Measurements from ENCODE around the gene TMEM14A. TPM values are rescaled to one million over a fixed set of nuclear protein-coding genes. Genes with fewer than 3 reads are reported as not detected.

Gene TMEM14A, protein sequence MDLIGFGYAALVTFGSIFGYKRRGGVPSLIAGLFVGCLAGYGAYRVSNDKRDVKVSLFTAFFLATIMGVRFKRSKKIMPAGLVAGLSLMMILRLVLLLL
- 48.9 and 50.5 TPM in 2 replicates for total RNA-seq (2014; rRNA removed; shearing (Covaris generic))
- 52.0 and 62.4 TPM in 2 replicates for polyA plus RNA-seq (2015; cell fraction: cytosol; rRNA removed)
- polyA plus RNA-seq (2015; cell fraction: nucleus; rRNA removed), result 21.6 and 28.8 TPM in 2 replicates

DNA sequence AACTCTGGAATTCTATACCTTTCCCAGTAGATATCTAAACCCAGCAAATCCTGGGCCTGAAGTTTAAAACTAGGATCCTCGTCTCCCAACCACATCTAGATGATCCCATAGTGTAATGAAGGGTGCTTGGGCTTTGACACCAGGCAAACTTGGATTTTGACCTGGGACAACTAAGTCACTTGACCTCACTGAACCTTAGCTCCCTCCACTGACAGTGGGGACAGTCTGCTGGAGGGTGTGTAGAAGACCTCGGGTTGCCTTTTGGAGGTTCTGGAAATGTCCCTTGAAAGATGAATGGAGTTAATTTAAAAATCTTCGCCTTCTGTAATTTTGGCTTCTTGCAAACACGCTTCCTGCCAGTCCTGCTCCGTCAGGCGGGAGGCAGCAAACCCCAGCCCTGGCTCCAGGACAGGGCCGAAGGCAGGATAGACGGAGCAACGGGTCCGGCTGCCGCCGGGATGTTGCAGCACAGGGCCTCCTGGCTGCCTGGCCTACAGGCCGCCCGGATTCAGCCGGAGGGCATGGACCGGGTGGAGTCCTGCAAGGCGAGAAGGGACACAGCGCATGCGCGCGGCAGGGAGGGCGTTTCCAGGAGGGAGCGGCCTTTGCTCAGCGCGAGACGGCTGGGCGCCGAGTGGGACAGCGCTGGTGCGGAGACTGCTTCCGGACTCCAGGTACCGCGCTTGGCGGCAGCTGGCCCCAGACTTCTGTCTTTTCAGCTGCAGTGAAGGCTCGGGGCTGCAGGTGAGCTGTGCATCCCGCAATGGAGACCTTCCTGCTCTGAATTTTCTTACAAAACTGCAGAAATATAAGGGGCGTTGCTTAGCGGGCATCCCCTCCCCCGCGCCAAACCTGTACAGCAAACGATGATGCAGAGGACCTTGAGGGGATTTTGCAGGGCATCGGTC is at the start of gene TMEM14A:
TSS of gene TMEM14A (plus strand) at position 612 of the 908 bp plus-strand sequence. CDS start 5,990 bp downstream, outside the sequence.
- DNase-seq (ENCODE audit: low read depth), result peak; percentile 88

DNA sequence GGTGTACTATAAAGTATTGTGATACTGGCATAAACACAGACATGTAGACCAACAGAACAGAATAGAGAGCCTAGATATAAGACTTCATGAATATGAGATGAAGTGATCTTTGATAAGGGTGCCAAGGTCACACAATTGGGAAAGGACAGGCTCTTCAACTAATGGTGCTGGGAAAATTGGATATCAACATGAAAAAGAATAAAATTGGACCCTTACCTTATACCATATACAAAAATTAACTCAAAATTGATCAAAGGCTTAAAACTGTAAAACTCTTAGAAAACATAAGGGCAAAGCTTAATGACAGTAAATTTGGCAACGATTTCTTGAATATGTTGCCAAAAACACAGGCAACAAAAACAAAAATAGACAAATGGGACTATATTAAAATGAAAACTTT is 49.3 kb upstream of the TMEM14A start:
- DNase-seq (ENCODE audit: low read depth), result no peak

DNA sequence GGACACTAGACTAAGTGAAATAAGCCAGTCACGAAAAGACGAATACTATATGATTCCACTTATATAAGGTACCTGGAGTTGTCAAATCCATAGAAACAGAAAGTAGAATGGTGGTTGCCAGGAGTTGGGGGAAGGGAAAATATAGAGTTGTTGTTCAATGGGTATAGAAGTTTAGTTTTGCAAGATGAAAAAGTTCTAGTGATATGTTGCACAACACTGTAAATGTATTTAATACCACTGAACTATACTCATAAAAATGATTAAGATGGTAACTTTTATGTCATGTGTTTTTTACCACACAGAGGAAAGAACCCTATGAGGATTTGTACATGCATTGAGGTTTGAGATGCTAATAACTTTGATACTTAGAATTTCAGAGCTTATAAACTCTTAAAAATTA is 48.1 kb upstream of the TMEM14A start:
- no peak for DNase-seq (ENCODE audit: low read depth)

DNA sequence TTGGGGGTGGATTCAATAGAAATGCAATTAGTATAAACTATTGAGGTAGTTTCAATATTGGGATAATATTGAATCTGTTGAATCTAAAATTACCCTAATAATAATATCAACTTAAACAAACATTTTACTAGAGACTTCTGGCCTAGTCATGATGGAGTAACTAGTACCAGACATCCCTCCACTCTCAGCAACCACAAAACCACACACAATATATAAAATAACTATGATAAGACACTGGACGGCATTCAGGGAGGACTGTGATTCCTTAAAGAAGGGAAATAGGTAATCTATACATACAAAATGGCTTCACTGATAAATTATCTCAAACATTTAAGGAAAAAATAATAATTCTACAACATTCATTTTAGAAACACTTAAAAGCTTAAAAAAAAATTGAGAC is 38.9 kb upstream of the TMEM14A start:
- no peak for DNase-seq (ENCODE audit: low read depth)

DNA sequence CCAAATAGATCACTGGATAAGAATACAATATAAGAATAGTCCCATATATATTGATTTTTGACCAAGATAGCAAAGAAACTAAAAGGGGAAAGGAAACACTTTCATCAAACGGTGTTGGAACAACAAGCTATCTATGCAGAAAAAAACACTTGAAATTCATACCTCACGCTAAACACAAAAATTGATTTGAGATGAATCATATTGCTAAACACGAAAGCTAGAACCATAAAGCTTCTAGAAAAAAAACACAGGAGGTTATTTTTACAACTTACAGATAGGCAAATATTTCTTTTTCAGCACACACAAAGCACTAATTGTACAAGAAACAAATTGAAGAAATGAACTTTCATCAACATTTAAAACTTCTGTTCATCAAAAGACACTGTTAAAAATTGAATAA is 36.7 kb upstream of the TMEM14A start:
- DNase-seq (ENCODE audit: low read depth), result no peak

DNA sequence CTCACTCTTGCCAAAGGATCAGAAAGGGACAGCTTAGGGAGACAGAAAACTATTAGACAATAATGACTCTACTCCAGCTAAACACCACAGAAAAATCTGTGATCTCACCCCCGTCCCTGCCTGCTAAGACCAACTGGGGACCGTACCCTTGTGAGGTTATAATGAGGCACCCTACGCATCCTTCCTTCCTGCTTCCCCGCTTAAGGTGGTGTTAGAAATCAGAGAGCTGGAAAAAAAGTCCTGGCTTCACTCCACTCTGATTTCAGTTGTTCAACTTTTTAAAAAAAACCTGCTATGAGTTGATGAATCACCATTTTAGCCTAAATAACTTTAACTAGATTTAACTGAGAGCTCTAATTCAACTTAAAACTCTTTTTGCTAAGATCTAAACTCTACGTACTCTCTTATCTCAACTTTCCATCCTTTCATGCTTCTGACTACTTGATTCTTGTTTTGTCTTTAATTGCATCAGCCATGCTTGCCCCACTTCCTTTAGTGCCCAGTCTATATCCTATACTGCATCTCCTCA is 35.8 kb upstream of the TMEM14A start:
- no peak for DNase-seq (ENCODE audit: low read depth)

DNA sequence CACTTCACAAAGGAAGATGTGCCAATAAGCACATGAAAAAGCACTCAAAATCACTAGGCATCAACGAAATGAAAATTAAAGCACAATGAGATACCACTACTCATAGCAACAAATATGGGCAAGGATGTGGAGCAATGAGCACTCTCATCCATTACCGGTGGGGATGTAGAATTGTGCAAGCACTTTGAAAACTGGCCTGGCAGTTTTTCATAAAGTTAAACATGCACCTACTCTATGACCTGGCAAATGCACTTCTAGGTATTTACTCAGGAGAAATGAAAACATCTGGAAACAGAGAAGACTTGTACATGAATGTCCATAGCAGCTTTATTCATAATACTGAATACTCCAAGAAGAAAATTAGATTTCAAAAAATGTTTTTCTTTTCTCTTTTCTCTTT is 34.1 kb upstream of the TMEM14A start:
- no peak for DNase-seq (ENCODE audit: low read depth)

DNA sequence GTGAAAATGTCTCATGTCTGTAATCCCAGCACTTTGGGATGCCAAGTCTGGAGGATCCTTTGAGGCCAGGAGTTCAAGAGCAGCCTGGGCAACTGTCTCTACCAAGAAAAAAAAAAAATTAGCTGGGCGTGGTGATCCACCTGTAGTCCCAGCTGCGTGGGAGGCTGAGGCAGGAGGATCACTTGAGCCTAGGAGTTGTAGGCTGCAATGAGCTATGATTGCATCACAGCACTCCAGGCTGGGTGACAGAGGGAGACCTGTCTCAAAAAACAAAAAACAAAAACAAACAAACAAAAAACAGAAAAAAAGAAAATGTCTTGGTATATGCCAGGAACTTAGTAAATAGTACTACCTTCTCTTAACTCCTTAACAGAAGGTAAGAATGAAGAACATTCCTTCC is 31.4 kb upstream of the TMEM14A start:
- no peak for DNase-seq (ENCODE audit: low read depth)

DNA sequence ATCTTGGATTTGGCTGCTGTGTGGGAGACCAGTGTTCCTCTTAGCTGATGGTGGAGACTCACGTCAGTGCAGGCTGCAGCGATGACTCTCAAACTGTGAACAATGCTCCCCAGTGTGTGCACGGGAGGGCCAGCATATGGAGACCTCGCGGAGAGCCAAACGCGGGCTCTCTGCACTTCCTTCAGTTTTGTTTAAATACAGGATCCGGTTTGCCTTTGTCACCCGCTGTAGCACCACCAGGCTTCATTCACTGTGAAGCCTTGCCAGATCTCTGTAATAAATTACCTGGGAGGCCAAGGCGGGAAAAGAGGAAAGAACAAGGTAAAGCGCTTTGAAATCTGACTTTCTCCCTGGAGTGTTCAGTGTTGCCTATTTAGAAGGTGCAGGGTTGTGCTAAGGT is 30.7 kb upstream of the TMEM14A start:
- DNase-seq (ENCODE audit: low read depth), result peak; percentile 24

DNA sequence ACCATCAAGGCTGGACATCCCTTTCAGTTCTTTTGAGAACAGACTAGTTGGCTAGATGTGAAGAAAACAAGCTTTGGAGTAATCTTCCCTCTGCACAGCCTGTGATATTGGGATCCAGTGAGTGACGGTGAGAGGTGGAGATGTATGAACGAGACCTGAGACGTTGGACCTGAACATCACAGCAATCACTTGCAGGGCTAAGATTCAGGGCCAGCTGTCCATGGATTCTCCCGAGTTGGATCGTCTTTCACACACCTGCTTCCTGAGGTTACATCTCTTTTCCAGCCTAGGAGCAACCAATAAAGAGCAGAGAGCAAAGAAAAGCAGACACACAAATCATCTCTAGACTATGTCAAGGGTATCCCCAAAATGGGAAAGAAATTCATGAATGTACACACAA is 30.0 kb upstream of the TMEM14A start:
- no peak for DNase-seq (ENCODE audit: low read depth)

DNA sequence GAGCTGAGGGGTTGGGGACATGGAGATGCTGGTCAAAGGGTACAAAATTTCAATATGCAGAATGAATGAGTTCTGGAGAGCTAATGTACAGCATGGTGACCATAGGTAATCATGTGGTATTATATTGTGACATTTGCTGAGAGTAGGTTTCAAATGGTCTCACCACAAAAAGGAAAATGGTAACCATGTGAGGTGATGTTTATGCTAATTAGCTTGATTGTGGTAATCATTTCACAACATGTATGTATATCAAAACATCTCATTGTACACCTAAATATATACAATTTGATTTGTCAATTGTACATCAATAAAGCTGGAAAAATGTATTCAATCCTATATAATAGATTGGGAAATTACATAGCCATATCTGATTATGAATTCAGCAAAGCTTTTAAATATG is 29.5 kb upstream of the TMEM14A start:
- DNase-seq (ENCODE audit: low read depth), result no peak

DNA sequence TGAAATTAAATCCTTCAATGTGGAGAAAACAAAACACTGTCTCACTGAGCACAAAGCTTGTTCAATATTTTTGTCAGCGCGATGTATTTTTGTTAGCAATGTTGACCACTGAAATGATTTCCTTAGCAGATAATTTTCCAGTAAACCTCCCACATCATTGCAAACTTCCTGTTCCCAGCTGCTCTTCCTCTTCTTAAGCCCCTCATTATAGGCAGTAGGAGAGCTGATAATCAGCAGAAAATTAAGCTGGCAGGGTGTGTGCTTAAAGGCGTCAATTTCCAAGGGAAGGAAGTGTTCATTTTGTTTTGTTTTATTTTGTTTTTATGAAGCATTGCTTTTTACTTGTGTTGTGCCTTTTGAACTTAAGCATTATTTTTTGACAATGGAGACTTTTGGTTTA is 29.1 kb upstream of the TMEM14A start:
- no peak for DNase-seq (ENCODE audit: low read depth)

DNA sequence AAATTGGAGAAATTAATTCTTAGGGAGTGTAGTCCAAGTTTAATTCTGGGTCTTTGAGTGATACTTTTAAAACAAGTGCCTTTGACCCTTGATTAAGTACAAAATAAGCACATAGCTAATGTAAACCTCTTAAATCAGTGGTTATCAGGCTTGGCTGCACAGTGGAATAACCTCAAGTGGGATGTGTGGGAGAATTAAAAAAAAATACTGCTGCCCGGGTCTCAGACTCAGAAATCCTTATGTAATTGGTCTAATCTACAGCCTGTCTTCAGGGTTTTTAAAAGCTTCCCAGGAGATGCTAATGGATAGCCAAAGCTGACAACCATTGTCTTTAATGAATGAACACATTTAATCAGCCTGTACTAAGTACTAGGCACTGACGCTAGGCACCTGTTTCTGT is 28.5 kb upstream of the TMEM14A start:
- DNase-seq (ENCODE audit: low read depth), result no peak

DNA sequence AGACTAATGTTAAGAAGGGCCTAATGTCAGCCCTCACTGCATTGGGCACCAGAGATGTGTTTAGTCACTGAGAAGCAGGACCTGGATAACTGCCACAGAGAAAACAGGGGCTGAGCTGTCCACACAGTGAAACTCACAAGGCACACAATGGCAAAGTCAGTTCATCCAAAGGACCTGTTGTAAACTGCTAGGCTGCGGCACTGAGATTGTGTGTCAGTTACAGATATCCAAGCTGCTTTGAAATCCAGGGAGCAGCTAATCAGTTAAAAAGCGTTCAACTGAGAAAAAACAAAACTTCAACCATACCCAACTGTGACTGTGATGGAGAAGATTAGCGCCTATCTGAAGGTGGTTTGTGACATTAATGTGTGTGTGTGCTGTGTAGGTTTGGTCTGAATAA is 27.8 kb upstream of the TMEM14A start:
- no peak for DNase-seq (ENCODE audit: low read depth)

DNA sequence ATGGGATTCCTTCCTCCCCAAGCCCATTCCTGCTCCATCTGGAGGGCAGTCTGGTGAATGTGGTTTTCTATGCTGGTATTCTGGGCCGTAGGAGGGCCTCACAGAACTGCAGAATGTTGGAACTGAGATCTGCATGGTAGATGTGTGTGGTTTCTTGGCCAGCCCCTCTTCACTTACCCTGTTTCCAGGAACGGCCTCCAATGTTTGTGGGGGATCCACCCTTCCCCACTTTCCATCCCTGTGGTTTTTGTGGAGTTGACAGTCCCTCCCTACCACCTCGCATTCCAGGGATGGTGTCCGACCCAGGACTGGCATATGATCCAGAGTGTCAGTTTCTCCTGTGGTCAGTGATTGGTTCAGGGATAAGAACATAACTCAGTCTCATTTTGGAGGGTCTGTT is 26.7 kb upstream of the TMEM14A start:
- DNase-seq (ENCODE audit: low read depth), result no peak

DNA sequence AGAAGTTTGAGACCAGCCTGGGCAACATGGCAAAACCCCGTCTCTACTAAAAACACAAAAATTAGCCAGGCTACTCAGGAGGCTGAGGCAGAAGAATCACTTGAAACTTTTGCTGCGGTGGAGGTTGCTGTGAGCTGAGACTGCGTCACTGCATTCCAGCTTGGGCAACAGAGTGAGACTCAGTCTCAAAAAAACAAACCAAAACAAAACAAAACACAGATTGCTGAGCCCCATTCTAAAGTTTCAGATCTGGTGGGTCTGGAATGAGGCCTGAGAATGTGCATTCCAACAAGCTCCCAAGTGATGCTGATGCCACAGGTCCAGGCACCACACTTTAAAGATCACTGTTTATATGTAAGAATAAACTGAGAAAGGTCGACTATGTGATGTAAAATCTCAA is 24.9 kb upstream of the TMEM14A start:
- DNase-seq (ENCODE audit: low read depth), result no peak

DNA sequence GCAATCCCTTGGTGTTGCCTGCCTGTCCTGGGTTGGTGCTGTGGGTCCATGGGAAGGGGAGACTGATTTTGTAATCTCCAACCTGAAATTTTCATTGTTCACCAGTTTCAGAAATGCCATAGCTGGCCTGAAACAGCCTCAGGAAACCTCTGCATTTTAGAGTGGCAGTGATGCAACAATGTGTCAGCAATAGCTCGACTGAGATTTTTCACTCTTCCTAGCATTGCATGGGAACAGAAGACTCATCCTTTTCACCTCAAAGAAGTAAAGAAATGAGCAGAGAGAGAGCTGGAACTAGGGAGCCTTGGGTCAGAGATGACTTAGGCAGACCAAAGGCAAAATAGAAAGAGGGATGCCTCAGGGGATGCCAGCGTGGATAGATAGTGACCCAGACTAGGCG is 23.7 kb upstream of the TMEM14A start:
- DNase-seq (ENCODE audit: low read depth), result peak; percentile 46

DNA sequence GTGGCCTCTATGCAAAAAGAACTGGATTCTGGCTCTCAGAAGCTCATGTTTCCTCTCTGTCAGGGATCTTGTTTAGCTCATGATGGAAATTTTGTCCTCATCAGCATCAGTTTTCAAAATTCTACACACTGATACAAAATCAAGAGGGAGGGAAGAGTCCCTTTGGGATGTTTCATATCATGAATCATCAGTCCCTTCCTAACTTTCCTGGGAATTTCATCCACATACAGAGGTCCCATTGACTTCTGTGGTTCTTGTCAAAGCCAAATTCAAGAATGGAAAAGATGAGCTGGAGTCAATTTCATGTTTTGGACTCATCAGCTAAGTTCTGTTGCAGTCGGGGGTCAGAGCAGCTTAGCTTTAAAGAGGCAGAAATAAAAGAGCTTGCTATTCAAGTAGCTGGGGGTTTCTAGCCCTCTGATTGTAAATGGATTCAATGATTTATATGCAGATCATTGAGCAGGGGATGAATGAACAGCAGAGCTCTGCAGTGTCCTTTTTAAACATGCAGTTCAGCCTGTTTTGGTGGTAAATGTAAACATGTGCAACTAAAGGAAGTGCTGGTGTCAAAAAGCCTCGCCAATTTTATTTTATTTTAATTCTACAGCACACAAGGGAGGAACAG is 21.3 kb upstream of the TMEM14A start:
- peak; percentile 72 for DNase-seq (ENCODE audit: low read depth)

DNA sequence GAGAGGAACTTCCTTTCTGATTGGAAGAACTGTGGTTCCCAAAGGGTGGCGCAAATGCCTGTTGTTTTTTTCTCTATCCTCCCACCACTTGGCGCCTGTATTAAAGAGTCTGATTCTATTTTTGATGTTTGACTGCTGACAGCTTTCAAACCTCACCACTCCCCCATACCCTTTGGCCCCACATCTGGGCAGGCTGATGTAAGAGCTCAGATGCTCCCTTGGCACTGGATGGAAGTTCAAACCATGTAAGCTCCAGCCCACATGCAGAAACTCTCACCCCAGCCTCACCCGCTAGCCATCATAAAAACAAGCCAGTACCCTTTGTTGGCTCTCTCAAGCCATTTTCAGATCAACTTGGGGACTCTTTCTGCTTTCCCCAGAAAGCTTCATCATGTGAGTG is 20.0 kb upstream of the TMEM14A start:
- DNase-seq (ENCODE audit: low read depth), result no peak

DNA sequence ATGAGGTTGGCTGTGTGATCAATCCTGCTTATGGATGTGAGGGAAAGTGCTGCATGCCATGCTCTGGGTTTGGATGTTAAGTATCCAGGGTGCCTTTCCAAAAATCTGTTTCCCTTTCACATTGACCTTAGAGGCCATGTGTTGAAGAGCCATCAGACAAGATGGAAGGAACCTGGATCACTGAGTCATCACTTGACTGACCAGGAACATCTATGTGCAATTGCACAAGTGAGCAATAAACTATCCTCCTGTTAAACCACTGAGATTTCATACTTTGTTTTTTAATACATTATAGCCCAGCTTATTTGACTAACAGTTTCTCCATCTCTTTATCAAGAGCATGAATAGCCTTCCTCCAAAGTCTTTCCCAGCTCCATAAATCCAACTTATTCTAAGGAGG is 17.8 kb upstream of the TMEM14A start:
- DNase-seq (ENCODE audit: low read depth), result no peak

DNA sequence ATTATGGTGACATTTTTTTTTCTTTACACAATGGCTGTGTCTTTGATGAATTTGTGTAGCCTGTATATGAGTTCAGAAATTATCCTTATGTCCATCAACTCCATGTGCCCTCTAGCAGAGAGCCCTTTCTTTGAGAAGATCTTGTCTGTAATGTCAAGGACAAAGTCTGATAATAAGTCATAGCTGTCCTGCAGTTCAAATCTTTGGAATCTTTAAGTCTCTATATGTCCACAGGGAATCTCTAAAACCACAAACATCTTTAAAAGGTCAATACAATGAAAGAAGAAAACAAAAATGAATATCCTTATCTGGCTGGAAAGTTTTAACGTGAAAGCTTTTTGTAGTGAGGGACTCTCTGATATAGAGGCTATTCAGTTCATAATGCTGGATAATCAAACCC is 16.9 kb upstream of the TMEM14A start:
- no peak for DNase-seq (ENCODE audit: low read depth)

DNA sequence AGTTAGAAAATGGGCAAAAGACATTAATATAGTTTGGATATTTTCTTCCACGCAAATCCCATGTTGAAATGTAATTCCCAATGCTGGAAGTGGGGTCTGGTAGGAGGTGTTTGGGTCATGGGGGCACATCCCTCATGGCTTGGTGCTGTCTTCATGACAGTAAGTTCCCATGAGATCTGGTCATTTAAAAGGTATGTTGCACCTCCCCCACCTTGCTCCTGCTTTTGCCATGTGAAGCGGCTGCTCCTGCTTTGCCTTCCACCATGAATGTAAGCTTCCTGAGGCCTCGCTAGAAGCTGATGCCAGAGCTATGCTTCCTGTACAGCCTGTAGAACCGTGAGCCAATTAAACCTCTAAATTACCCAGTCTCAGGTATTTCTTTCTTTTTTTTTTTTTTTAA is 16.3 kb upstream of the TMEM14A start:
- no peak for DNase-seq (ENCODE audit: low read depth)

Measured in HT1080 (cell line).